ENCODE results near the gene MARS1. TPM values are rescaled to one million over a fixed set of nuclear protein-coding genes. Genes with fewer than 3 reads are reported as not detected.
A peak's percentile ranks its signal among the peaks of the same experiment; 100 is the strongest.

Gene MARS1
- total RNA-seq, 1 donor from 2014 or later = 350 TPM

GRCh38 chr12:57548013-57548315, 60.1 kb downstream of the MARS1 start:
- H3K4me1 Mint-ChIP-seq (ENCODE audit: low read depth) = peaks cover 65% of the 10 kb centered on the region
- peaks cover 4% of the 10 kb centered on the region for H3K36me3 Mint-ChIP-seq (ENCODE audit: low read depth)
- no peak overlapping the region for H3K4me3 Mint-ChIP-seq (ENCODE audit: unreplicated experiment)
- DNase-seq (ENCODE audit: low spot score) = no peak
- H3K27me3 Mint-ChIP-seq (ENCODE audit: low read depth) = peaks cover 10% of the 10 kb centered on the region
- TF ChIP-seq, protein P1, sequence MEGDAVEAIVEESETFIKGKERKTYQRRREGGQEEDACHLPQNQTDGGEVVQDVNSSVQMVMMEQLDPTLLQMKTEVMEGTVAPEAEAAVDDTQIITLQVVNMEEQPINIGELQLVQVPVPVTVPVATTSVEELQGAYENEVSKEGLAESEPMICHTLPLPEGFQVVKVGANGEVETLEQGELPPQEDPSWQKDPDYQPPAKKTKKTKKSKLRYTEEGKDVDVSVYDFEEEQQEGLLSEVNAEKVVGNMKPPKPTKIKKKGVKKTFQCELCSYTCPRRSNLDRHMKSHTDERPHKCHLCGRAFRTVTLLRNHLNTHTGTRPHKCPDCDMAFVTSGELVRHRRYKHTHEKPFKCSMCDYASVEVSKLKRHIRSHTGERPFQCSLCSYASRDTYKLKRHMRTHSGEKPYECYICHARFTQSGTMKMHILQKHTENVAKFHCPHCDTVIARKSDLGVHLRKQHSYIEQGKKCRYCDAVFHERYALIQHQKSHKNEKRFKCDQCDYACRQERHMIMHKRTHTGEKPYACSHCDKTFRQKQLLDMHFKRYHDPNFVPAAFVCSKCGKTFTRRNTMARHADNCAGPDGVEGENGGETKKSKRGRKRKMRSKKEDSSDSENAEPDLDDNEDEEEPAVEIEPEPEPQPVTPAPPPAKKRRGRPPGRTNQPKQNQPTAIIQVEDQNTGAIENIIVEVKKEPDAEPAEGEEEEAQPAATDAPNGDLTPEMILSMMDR (IDR thresholded peaks at IDR 0.05) = no peak
- no peaks in the 10 kb centered on the region for H3K9me3 Mint-ChIP-seq (ENCODE audit: low read depth)
- no peak overlapping the region for H3K27ac Mint-ChIP-seq (ENCODE audit: unreplicated experiment)

DNA sequence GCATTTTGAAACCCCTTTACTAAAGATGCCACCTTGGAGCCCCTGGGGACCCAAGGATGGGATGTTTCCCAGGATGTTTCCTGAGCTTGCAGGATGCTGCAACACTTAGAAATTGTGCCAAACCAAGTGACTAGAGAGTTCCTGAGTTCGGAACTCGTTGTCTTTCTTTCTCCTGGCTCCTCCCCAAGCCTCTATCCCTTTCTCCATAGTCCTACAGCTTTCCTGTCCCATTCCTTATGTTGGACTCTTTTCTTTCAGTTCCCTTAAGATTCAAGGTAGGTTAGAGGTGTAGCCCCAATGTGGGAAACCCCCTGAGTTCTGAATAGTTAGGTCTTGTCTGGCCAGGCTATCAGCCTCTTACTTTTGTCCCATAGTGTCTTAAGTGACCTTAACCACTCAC, 60.6 kb downstream of the MARS1 start:
- TF ChIP-seq, protein P1 (IDR thresholded peaks at IDR 0.05) = no peak
- Mint-ChIP-seq H3K36me3 (ENCODE audit: low read depth) (peaks cover 3% of the 10 kb centered on the region), H3K9me3 (ENCODE audit: low read depth) (no peaks in the 10 kb centered on the region), H3K27me3 (ENCODE audit: low read depth) (peaks cover 10% of the 10 kb centered on the region), H3K27ac (ENCODE audit: unreplicated experiment) (no peak overlapping the region), H3K4me3 (ENCODE audit: unreplicated experiment) (no peak overlapping the region), H3K4me1 (ENCODE audit: low read depth) (peaks cover 68% of the 10 kb centered on the region)
- no peak for DNase-seq (ENCODE audit: low spot score)

GRCh38 chr12:57549203-57549908, 61.5 kb downstream of the MARS1 start:
- TF ChIP-seq, protein P1 (IDR thresholded peaks at IDR 0.05) = no peak
- Mint-ChIP-seq H3K27ac (ENCODE audit: unreplicated experiment) (peak overlapping the region; percentile 38), H3K9me3 (ENCODE audit: low read depth) (no peaks in the 10 kb centered on the region), H3K36me3 (ENCODE audit: low read depth) (peaks cover 5% of the 10 kb centered on the region), H3K4me3 (ENCODE audit: unreplicated experiment) (peak overlapping the region; percentile 80), H3K27me3 (ENCODE audit: low read depth) (peaks cover 10% of the 10 kb centered on the region), H3K4me1 (ENCODE audit: low read depth) (peaks cover 68% of the 10 kb centered on the region)
- DNase-seq (ENCODE audit: low spot score) = no peak

GRCh38 chr12:57549909-57550640, 62.2 kb downstream of the MARS1 start, which contains the start of gene KIF5A:
Gene KIF5A (plus strand): TSS chr12:57550044. CDS start chr12:57550272, 228 bp downstream.
- Mint-ChIP-seq H3K4me1 (ENCODE audit: low read depth) (peaks cover 63% of the 10 kb centered on the region), H3K27me3 (ENCODE audit: low read depth) (peaks cover 10% of the 10 kb centered on the region), H3K27ac (ENCODE audit: unreplicated experiment) (peak within 1 kb of the TSS; percentile 38), H3K36me3 (ENCODE audit: low read depth) (peaks cover 7% of the 10 kb centered on the region), H3K4me3 (ENCODE audit: unreplicated experiment) (peak within 1 kb of the TSS; percentile 80), H3K9me3 (ENCODE audit: low read depth) (no peaks in the 10 kb centered on the region)
- DNase-seq (ENCODE audit: low spot score) = no peak
- TF ChIP-seq, protein P1 (IDR thresholded peaks at IDR 0.05) = peak; percentile 49

DNA sequence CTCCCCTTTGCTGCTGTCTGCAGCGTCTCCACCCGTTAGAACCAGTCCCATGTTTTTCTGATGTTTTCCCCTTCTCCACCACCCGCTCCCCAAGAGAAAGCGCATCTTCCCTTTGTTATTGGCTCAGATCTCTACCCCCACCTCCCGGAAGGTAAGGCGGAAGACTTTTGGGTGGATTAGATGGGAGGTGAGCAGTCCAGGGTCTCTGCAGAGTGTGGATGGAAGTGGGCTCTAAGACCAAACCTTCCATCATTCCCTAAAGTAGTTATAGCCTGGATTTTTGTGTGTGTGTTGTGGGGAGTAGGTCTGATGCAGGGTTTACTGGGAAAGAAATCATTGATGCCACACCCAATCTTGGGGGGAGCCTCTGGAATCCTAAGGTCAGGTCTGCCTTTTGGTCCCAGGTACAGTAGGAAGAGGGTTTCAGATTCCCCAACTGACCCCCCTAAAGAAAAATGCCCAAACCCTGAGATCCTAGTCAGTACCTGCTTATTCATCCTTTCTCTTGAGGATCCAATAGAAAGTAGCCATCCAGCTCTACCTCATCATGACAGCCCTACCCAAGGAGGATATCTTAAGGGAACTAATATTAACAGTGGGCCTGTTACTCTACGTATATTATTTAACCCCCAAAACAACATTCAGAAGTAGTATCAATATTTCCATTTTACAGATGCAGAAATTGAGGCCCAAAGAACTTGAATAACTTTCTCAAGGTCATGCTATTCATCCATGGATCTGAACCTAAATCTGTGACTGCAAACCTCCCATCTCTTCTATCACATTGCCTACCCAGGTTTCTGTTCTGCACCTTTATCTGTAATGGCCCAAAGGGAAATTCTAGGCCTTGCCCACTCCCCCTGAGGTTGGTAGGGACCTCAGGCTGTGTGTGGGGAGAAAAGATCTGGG, 63.0 kb downstream of the MARS1 start:
- H3K4me3 Mint-ChIP-seq (ENCODE audit: unreplicated experiment) = peak overlapping the region; percentile 80
- peaks cover 10% of the 10 kb centered on the region for H3K27me3 Mint-ChIP-seq (ENCODE audit: low read depth)
- no peaks in the 10 kb centered on the region for H3K9me3 Mint-ChIP-seq (ENCODE audit: low read depth)
- no peak for DNase-seq (ENCODE audit: low spot score)
- H3K4me1 Mint-ChIP-seq (ENCODE audit: low read depth) = peaks cover 55% of the 10 kb centered on the region
- TF ChIP-seq, protein P1 (IDR thresholded peaks at IDR 0.05) = no peak
- peaks cover 7% of the 10 kb centered on the region for H3K36me3 Mint-ChIP-seq (ENCODE audit: low read depth)
- no peak overlapping the region for H3K27ac Mint-ChIP-seq (ENCODE audit: unreplicated experiment)

Measured in chondrocyte (in vitro differentiated cells).